Measurements from ENCODE around the gene ANKRD35.
"Not testable (repeated sequence)": the region's sequence is repeated elsewhere in the genome, so short reads cannot be mapped to it uniquely, and the experiment has no call there.

Gene ANKRD35

GRCh38 chr1:145857170-145857569 lies 28.5 kb downstream of the ANKRD35 start:
- DNase-seq, result no peak

GRCh38 chr1:145855426-145855948 lies 30.2 kb downstream of the ANKRD35 start:
- DNase-seq, result no peak

GRCh38 chr1:145849356-145850160 lies 36.1 kb downstream of the ANKRD35 start:
- DNase-seq, result no peak

GRCh38 chr1:145847827-145848226 lies 37.8 kb downstream of the ANKRD35 start:
- no peak for DNase-seq

GRCh38 chr1:145846201-145846612 lies 39.5 kb downstream of the ANKRD35 start:
- DNase-seq, result peak; percentile 72

GRCh38 chr1:145845514-145846161 lies 40.0 kb downstream of the ANKRD35 start, which contains the start of gene NUDT17:
Gene NUDT17 (plus strand): TSS chr1:145845630. CDS start chr1:145845641, 11 bp downstream.
- DNase-seq, result peak; percentile 78

GRCh38 chr1:145845144-145845513 lies 40.5 kb downstream of the ANKRD35 start:
- no peak for DNase-seq

GRCh38 chr1:145843031-145843430 lies 42.6 kb downstream of the ANKRD35 start:
- DNase-seq, result no peak

GRCh38 chr1:145837656-145838055 lies 48.0 kb downstream of the ANKRD35 start:
- no peak for DNase-seq

- not testable (repeated sequence) for DNase-seq
Observed at GRCh38 chr1:145830810-145831209, 54.9 kb downstream of the ANKRD35 start.

- peak; percentile 87 for DNase-seq
Observed at GRCh38 chr1:145828367-145829026, 57.2 kb downstream of the ANKRD35 start.

- no peak for DNase-seq
Observed at GRCh38 chr1:145827966-145828365, 57.7 kb downstream of the ANKRD35 start.

- DNase-seq, result no peak
Observed at GRCh38 chr1:145826030-145826429, 59.6 kb downstream of the ANKRD35 start.

GRCh38 chr1:145824499-145824842 lies 61.2 kb downstream of the ANKRD35 start:
- DNase-seq, result peak; percentile 13

- DNase-seq, result peak; percentile 90
Observed at GRCh38 chr1:145823565-145824498, 61.8 kb downstream of the ANKRD35 start, which contains the start of the genes POLR3C and RNF115. Gene POLR3C (plus strand): TSS chr1:145824200. CDS start chr1:145825777, 1,577 bp downstream. Gene RNF115 (minus strand): TSS chr1:145824095. CDS start chr1:145823873, 222 bp downstream.

GRCh38 chr1:145822779-145823331 lies 62.8 kb downstream of the ANKRD35 start:
- DNase-seq, result not testable (repeated sequence)

- not testable (repeated sequence) for DNase-seq
Observed at GRCh38 chr1:145818095-145818494, 67.6 kb downstream of the ANKRD35 start.

All from hematopoietic multipotent progenitor cell treated with erythropoietin and hydrocortisone succinate and interleukin-3 and kit ligand, for 8 days (in vitro differentiated cells).